ENCODE measurements around the gene FZR1. TPM values are rescaled to one million over a fixed set of nuclear protein-coding genes. Genes with fewer than 3 reads are reported as not detected.

Gene FZR1
- total and polyA plus RNA-seq, 2 of the 13 experiments (the other 11 are each of a cell fraction or from before 2014, with no cell fraction given): 29.0 to 30.8 TPM

DNA sequence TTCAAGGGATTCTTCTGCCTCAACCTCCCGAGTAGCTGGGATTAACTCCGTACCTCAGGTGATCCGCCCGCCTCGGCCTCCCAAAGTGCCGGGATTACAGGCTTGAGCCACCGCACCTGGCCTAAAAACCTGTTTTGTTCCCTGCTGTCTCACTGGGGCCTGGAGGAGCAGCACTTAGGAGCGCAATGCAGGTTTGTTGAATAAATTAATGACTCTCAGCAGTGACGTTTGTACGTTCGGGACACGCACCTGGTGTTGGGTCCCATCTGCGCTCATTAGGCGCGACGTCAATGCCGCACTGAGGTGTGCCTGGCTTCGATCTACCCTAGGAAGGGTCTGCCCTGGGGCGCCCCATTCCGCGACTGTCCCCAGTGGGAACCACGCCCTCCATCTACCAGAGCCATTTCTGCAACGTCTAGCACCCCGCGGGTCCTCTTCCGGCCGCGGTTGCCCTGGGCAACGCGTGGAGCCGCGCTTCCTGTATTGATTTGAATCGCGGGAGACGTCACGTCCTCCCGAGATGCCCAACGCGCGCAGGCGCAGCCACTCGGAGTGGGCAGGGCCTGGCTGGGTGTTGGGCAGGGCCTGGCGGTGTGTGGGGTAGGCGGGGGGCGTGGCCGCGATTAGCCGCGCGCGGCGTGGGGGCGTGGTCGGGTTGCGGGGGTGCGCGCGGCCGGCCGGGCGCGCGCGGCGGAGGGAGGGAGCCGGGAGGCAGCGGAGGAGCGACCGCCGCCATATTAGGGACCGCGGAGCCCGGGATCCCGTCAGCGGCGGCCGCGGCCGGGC lies at the start of gene FZR1 (continued):
- TF ChIP-seq, protein P1, sequence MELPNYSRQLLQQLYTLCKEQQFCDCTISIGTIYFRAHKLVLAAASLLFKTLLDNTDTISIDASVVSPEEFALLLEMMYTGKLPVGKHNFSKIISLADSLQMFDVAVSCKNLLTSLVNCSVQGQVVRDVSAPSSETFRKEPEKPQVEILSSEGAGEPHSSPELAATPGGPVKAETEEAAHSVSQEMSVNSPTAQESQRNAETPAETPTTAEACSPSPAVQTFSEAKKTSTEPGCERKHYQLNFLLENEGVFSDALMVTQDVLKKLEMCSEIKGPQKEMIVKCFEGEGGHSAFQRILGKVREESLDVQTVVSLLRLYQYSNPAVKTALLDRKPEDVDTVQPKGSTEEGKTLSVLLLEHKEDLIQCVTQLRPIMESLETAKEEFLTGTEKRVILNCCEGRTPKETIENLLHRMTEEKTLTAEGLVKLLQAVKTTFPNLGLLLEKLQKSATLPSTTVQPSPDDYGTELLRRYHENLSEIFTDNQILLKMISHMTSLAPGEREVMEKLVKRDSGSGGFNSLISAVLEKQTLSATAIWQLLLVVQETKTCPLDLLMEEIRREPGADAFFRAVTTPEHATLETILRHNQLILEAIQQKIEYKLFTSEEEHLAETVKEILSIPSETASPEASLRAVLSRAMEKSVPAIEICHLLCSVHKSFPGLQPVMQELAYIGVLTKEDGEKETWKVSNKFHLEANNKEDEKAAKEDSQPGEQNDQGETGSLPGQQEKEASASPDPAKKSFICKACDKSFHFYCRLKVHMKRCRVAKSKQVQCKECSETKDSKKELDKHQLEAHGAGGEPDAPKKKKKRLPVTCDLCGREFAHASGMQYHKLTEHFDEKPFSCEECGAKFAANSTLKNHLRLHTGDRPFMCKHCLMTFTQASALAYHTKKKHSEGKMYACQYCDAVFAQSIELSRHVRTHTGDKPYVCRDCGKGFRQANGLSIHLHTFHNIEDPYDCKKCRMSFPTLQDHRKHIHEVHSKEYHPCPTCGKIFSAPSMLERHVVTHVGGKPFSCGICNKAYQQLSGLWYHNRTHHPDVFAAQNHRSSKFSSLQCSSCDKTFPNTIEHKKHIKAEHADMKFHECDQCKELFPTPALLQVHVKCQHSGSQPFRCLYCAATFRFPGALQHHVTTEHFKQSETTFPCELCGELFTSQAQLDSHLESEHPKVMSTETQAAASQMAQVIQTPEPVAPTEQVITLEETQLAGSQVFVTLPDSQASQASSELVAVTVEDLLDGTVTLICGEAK (IDR thresholded peaks at IDR 0.05): peak; percentile 59
- TF ChIP-seq, protein P1 (CRISPR knock-in tag; IDR thresholded peaks at IDR 0.05): 0 out of 2 replicates have a peak, but pooled peaks have one; percentile 13
- TF ChIP-seq, protein P2, sequence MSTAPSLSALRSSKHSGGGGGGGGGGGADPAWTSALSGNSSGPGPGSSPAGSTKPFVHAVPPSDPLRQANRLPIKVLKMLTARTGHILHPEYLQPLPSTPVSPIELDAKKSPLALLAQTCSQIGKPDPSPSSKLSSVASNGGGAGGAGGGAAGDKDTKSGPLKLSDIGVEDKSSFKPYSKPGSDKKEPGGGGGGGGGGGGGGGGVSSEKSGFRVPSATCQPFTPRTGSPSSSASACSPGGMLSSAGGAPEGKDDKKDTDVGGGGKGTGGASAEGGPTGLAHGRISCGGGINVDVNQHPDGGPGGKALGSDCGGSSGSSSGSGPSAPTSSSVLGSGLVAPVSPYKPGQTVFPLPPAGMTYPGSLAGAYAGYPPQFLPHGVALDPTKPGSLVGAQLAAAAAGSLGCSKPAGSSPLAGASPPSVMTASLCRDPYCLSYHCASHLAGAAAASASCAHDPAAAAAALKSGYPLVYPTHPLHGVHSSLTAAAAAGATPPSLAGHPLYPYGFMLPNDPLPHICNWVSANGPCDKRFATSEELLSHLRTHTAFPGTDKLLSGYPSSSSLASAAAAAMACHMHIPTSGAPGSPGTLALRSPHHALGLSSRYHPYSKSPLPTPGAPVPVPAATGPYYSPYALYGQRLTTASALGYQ (CRISPR knock-in tag; IDR thresholded peaks at IDR 0.05): peak; percentile 23; the same call in 1 of the 2 replicates
- TF ChIP-seq ZNF256 (CRISPR knock-in tag; conservative IDR thresholded peaks at IDR 0.05) (no peak), KDM4B (CRISPR knock-in tag; IDR thresholded peaks at IDR 0.05) (peak; percentile 26; the same call in 1 of the 2 replicates), ZNF205 (CRISPR knock-in tag; IDR thresholded peaks at IDR 0.05) (peak; percentile 13; the same call in 1 of the 2 replicates), ZNF883 (CRISPR knock-in tag; IDR thresholded peaks at IDR 0.05; ENCODE audit: not compliant biosample characterization) (peak; percentile 64), POLR2AphosphoS5 (IDR thresholded peaks at IDR 0.05; ENCODE audit: low read depth, low read length) (peak; percentile 41), SP2 (CRISPR knock-in tag; IDR thresholded peaks at IDR 0.05) (peak; percentile 28; the same call in 1 of the 2 replicates), ZNF12 (CRISPR knock-in tag; IDR thresholded peaks at IDR 0.05) (no peak), YEATS4 (CRISPR knock-in tag; IDR thresholded peaks at IDR 0.05; ENCODE audit: borderline replicate concordance) (peak; percentile 76; the same call in 1 of the 2 replicates), ZNF619 (CRISPR knock-in tag; IDR thresholded peaks at IDR 0.05) (0 out of 2 replicates have a peak, but pooled peaks have one; percentile 48), SP5 (CRISPR knock-in tag; IDR thresholded peaks at IDR 0.05; ENCODE audit: borderline replicate concordance, low read depth) (peak; percentile 19; the same call in 1 of the 2 replicates), ZNF567 (CRISPR knock-in tag; IDR thresholded peaks at IDR 0.05; ENCODE audit: borderline replicate concordance) (peak; percentile 78; the same call in 1 of the 2 replicates), RFXAP (CRISPR knock-in tag; IDR thresholded peaks at IDR 0.05; ENCODE audit: borderline replicate concordance) (peak; percentile 59; the same call in 1 of the 2 replicates)
- TF ChIP-seq, protein P3, sequence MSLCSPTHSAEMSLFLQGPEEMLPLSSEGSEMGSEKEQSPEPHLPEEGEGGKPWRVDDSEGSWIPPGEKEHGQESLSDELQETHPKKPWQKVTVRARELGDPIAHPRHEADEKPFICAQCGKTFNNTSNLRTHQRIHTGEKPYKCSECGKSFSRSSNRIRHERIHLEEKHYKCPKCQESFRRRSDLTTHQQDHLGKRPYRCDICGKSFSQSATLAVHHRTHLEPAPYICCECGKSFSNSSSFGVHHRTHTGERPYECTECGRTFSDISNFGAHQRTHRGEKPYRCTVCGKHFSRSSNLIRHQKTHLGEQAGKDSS (CRISPR knock-in tag; IDR thresholded peaks at IDR 0.05; ENCODE audit: borderline replicate concordance, low read depth): 0 out of 2 replicates have a peak, but pooled peaks have one; percentile 43
- TF ChIP-seq, protein P4, sequence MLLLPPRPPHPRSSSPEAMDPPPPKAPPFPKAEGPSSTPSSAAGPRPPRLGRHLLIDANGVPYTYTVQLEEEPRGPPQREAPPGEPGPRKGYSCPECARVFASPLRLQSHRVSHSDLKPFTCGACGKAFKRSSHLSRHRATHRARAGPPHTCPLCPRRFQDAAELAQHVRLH (CRISPR knock-in tag; IDR thresholded peaks at IDR 0.05; ENCODE audit: borderline replicate concordance, low read depth): peak; percentile 65; the same call in 1 of the 2 replicates

Measured in HepG2 (cell line).